Measurements from ENCODE around the gene CCL3. TPM values are rescaled to one million over a fixed set of nuclear protein-coding genes. Genes with fewer than 3 reads are reported as not detected.

CCL3 gene
- total and polyA plus RNA-seq, 2 of the 4 experiments (the other 2 are of a cell fraction): not detected

DNA sequence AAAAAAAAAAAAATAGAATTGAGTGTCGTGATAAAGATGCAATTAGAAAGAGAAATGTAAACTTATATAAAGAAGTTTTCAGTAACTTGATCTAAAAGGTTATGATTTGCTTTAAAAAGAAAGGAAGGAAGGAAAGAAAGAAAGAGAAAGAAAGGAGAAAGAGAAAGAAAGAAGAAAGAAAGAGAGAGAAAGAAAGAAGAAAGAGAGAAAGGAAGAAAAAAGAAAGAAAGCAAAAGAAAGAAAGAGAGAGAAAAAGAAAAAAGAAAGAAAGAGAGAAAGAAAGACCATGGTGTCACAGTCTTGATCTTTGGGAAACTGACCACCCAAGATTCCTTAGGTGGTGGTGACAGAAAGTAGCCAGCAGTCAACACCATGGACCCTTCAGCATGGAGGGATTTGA, 4.3 kb upstream of the CCL3 start:
- Histone ChIP-seq H2BK20ac (ENCODE audit: low read depth, low read length) (no peak overlapping the region), H2AFZ (replicated peaks; ENCODE audit: low read length, poor library complexity) (no peak overlapping the region), H3K27ac (ENCODE audit: insufficient read depth, low read length) (no peak overlapping the region), H2AK9ac (replicated peaks; ENCODE audit: low read depth, low read length, poor library complexity) (no peak overlapping the region), H4K20me1 (ENCODE audit: insufficient read depth, low read length) (no peaks in the 10 kb centered on the region), H2BK5ac (ENCODE audit: low read depth, low read length, poor library complexity, severe bottlenecking) (no peak overlapping the region), H3K9ac (ENCODE audit: low read depth, low read length) (no peak overlapping the region), H3K4me2 (ENCODE audit: low read depth, low read length) (no peak overlapping the region), H3K4ac (ENCODE audit: low read depth, low read length) (no peak overlapping the region), H3K4me1 (ENCODE audit: control insufficient read depth, insufficient read depth, low read length) (no peaks in the 10 kb centered on the region), H3K18ac (ENCODE audit: low read depth, low read length) (no peak overlapping the region), H3K9me3 (ENCODE audit: control insufficient read depth, insufficient read depth, low read length) (no peaks in the 10 kb centered on the region), H3K56ac (ENCODE audit: extremely low read depth, insufficient read depth, low read length) (no peak overlapping the region), H3K79me1 (ENCODE audit: low read depth in 1 of 2, low read length in 2 of 2) (no peaks in the 10 kb centered on the region), H3K23ac (ENCODE audit: low read depth, low read length) (no peak overlapping the region), H4K91ac (ENCODE audit: insufficient read depth, low read depth, low read length) (no peak overlapping the region), H2BK15ac (ENCODE audit: low read depth, low read length) (no peak overlapping the region), H3K36me3 (ENCODE audit: control insufficient read depth, insufficient read depth, low read length) (no peaks in the 10 kb centered on the region), H4K8ac (ENCODE audit: low read depth in 2 of 2, low read length in 2 of 2) (no peak overlapping the region), H3K9me1 (ENCODE audit: insufficient read depth, low read length) (no peaks in the 10 kb centered on the region), H3K14ac (replicated peaks; ENCODE audit: low read depth, low read length) (no peak overlapping the region), H3K27me3 (ENCODE audit: control insufficient read depth, insufficient read depth, low read length) (no peaks in the 10 kb centered on the region), H4K5ac (ENCODE audit: low read depth, low read length) (no peak overlapping the region), H3K4me3 (ENCODE audit: insufficient read depth, low read depth, low read length) (no peak overlapping the region), H2AK5ac (ENCODE audit: low read depth, low read length) (no peak overlapping the region), H2BK120ac (ENCODE audit: low read depth, low read length) (no peak overlapping the region)
- dilution Hi-C loops (cut with HindIII; ENCODE audit: low sequenced_read_pairs, unreplicated experiment) (no loop called here), in situ Hi-C loops (cut with MboI; ENCODE audit: low sequenced_read_pairs) (no loop called here), intact Hi-C loops (cut with micrococcal nuclease) (no loop called here)
- CTCF ChIA-PET: no interaction called here
- ATAC-seq (ENCODE audit: low read depth) (no peak), DNase-seq (no peak)
- BruUV-seq (replicated peaks): no TSS peak
- POLR2A ChIA-PET (ENCODE audit: unreplicated experiment): no interaction called here
- WGBS, 2 experiments (ENCODE audit: extremely low coverage in 2 of 2, insufficient read length in 1 of 2): no CpG with 5 or more reads among the region's 1 CpG
- TF ChIP-seq CHD1 (IDR thresholded peaks at IDR 0.05; ENCODE audit: low read depth, low read length) (no peak), MXI1 (IDR thresholded peaks at IDR 0.05; ENCODE audit: borderline replicate concordance, low read depth, low read length) (no peak), BHLHE40 (IDR thresholded peaks at IDR 0.05; ENCODE audit: low read depth, low read length) (no peak), RCOR1 (IDR thresholded peaks at IDR 0.05; ENCODE audit: insufficient replicate concordance, low read length) (no peak), POLR2A (IDR thresholded peaks at IDR 0.05; ENCODE audit: low read depth, low read length) (no peak), RFX5 (IDR thresholded peaks at IDR 0.05; ENCODE audit: low read depth, low read length) (no peak), MAFK (IDR thresholded peaks at IDR 0.05; ENCODE audit: low read depth, low read length) (no peak), USF2 (IDR thresholded peaks at IDR 0.05; ENCODE audit: low read depth, low read length) (no peak), CEBPB (IDR thresholded peaks at IDR 0.05; ENCODE audit: low read depth, low read length) (no peak), MAZ (IDR thresholded peaks at IDR 0.05; ENCODE audit: borderline replicate concordance, low read depth, low read length) (no peak), SMC3 (IDR thresholded peaks at IDR 0.05; ENCODE audit: low read depth, low read length) (no peak), NFE2L2 (IDR thresholded peaks at IDR 0.05; ENCODE audit: low read depth, low read length) (no peak), RAD21 (IDR thresholded peaks at IDR 0.05; ENCODE audit: low read length) (no peak)
- TF ChIP-seq, protein P1, sequence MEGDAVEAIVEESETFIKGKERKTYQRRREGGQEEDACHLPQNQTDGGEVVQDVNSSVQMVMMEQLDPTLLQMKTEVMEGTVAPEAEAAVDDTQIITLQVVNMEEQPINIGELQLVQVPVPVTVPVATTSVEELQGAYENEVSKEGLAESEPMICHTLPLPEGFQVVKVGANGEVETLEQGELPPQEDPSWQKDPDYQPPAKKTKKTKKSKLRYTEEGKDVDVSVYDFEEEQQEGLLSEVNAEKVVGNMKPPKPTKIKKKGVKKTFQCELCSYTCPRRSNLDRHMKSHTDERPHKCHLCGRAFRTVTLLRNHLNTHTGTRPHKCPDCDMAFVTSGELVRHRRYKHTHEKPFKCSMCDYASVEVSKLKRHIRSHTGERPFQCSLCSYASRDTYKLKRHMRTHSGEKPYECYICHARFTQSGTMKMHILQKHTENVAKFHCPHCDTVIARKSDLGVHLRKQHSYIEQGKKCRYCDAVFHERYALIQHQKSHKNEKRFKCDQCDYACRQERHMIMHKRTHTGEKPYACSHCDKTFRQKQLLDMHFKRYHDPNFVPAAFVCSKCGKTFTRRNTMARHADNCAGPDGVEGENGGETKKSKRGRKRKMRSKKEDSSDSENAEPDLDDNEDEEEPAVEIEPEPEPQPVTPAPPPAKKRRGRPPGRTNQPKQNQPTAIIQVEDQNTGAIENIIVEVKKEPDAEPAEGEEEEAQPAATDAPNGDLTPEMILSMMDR (conservative IDR thresholded peaks at IDR 0.05; ENCODE audit: low read depth, low read length): no peak
- TF ChIP-seq, protein P2, sequence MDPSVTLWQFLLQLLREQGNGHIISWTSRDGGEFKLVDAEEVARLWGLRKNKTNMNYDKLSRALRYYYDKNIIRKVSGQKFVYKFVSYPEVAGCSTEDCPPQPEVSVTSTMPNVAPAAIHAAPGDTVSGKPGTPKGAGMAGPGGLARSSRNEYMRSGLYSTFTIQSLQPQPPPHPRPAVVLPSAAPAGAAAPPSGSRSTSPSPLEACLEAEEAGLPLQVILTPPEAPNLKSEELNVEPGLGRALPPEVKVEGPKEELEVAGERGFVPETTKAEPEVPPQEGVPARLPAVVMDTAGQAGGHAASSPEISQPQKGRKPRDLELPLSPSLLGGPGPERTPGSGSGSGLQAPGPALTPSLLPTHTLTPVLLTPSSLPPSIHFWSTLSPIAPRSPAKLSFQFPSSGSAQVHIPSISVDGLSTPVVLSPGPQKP (IDR thresholded peaks at IDR 0.05; ENCODE audit: borderline replicate concordance, low read depth, low read length): no peak
